Ovary (tissue), 3 donors: Measurements from ENCODE around the gene ELFN1.

Source experiments
- CTCF ChIP-seq, 3 donors: fragments of 450-650 bp in 2 of 3; fragments of 200-600 bp in 1 of 3; IDR thresholded peaks; one replicate each; pipeline versions ENCODE4 v1.5.1 to v1.8.0; 2016 to 2022; ENCODE audit warnings: antibody characterized with exemption in 3 of 3, mild to moderate bottlenecking in 1 of 3
- POLR2A ChIP-seq: fragments of 450-650 bp; IDR thresholded peaks from one replicate; pipeline ENCODE4 v1.6.1; 2017; ENCODE audit warnings: antibody characterized with exemption, mild to moderate bottlenecking, moderate library complexity
- donor health status: DM: no; HTN: no; CAD: no.

GRCh38 chr7:1643270-1644092 is 26.6 kb upstream of the ELFN1 start:
- no peak for TF ChIP-seq POLR2A
- TF ChIP-seq CTCF (IDR thresholded peaks at IDR 0.05): no peak
